IPS-20b (cell line): ENCODE data around the gene IL21R.

ENCODE experiments used
- H3K27ac ChIP-seq: one replicate; pipeline ENCODE4 v1.5.1; 2013; ENCODE audit warnings: low read length
- H3K27me3 ChIP-seq: 2 replicates; pipeline ENCODE4 v1.6.1; 2013; ENCODE audit warnings: mild to moderate bottlenecking, low read length, inconsistent platforms; ENCODE audit not compliant: insufficient read depth
- H3K36me3 ChIP-seq: 2 replicates; pipeline ENCODE4 v1.6.1; 2013; ENCODE audit warnings: low read depth, mild to moderate bottlenecking, inconsistent platforms, low read length, moderate library complexity; ENCODE audit not compliant: insufficient read depth
- H3K4me1 ChIP-seq: 2 replicates; pipeline ENCODE4 v1.6.1; 2013; ENCODE audit warnings: mild to moderate bottlenecking, control low read depth, inconsistent platforms, low read length, moderate library complexity; ENCODE audit not compliant: insufficient read depth
- H3K4me3 ChIP-seq: 2 replicates; pipeline ENCODE4 v1.5.1; 2013; ENCODE audit warnings: mild to moderate bottlenecking, low read length, inconsistent platforms
- H3K9ac ChIP-seq: 2 replicates; pipeline ENCODE4 v1.6.1; 2013; ENCODE audit warnings: low read depth, mild to moderate bottlenecking, inconsistent platforms, low read length, moderate library complexity
- H3K9me3 ChIP-seq: 2 replicates; pipeline ENCODE4 v1.6.1; 2013; ENCODE audit warnings: mild to moderate bottlenecking, low read depth, low read length, inconsistent platforms; ENCODE audit not compliant: insufficient read depth

The IL21R gene

DNA sequence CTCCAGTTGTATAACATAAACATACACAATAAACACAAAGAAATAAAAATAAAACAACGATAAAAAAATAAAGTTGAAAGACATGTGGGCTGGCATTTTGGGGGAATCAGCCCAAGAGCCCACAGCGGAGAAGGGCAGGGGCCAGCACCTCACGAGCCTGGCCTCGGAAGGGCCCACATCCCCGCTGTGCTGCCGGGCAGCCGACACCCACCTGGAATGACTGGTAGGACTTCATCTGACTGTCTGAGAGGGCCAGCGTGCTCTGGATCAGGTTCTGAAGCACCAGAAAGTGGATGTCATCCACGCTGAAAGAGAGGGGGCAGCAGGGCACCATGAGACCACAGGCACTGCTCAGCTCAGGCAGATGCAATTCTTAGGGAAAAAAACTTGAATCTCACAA, 74.3 kb downstream of the IL21R start:
- Histone ChIP-seq H3K4me3 (no peak overlapping the region), H3K9ac (no peak overlapping the region), H3K9me3 (no peaks in the 10 kb centered on the region), H3K27me3 (no peaks in the 10 kb centered on the region), H3K4me1 (no peaks in the 10 kb centered on the region), H3K27ac (no peak overlapping the region), H3K36me3 (peaks cover 98% of the 10 kb centered on the region)

DNA sequence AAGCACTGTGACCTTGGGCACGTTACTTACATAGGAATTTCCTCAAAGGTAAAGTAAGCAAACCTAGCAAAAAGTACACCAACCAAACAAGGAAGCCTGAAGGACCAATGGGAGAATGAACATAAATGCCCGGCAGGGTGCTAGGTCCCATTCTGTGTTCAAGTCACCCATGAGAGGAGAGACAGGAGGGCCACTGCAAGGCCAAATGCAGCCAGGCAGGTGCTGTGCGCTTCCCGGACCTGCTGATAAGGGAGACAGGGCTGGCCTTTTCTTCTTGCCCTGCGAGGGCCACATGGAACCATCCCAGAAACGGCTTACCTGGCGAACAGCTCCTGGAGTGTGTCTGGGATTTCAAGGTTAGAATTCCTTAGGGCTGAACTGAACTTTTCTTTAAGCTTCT, 78.8 kb downstream of the IL21R start:
- Histone ChIP-seq H3K27me3 (no peaks in the 10 kb centered on the region), H3K4me3 (no peak overlapping the region), H3K9ac (no peak overlapping the region), H3K9me3 (no peaks in the 10 kb centered on the region), H3K4me1 (no peaks in the 10 kb centered on the region), H3K27ac (no peak overlapping the region), H3K36me3 (peaks cover 98% of the 10 kb centered on the region)

DNA sequence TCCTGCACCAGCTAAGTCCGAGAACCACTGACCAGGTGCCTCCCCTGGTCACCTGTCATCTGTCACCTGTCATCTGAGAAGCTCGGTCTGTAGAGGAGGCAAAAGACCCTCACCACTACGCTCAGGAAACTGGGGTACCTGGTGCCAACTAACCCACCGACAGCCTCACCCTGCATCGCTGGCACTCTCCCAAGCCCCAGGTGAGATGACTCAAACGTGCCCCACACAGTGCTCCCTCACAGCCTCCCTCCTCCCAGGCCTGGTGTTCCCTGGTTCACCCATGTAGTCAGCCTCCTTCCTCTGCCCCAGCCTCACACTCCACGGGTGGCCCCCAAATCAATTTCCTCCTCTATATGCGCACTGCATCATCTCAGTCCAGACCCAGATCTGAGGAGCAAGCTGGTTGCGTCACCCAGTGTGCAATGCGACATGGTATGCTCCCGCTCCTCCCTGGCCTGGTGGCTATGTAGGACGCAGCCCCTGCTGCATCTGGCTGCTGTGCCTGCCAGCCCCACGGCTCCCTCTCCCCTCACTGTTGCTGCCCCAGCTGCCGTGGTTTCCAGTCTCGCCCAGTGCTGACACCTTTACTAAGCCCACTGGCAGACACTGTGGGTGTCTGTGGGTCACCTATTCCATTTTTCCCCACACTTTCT, 79.4 kb downstream of the IL21R start:
- Histone ChIP-seq H3K4me1 (no peaks in the 10 kb centered on the region), H3K9ac (no peak overlapping the region), H3K36me3 (peaks cover 98% of the 10 kb centered on the region), H3K27ac (no peak overlapping the region), H3K9me3 (no peaks in the 10 kb centered on the region), H3K27me3 (no peaks in the 10 kb centered on the region), H3K4me3 (no peak overlapping the region)

DNA sequence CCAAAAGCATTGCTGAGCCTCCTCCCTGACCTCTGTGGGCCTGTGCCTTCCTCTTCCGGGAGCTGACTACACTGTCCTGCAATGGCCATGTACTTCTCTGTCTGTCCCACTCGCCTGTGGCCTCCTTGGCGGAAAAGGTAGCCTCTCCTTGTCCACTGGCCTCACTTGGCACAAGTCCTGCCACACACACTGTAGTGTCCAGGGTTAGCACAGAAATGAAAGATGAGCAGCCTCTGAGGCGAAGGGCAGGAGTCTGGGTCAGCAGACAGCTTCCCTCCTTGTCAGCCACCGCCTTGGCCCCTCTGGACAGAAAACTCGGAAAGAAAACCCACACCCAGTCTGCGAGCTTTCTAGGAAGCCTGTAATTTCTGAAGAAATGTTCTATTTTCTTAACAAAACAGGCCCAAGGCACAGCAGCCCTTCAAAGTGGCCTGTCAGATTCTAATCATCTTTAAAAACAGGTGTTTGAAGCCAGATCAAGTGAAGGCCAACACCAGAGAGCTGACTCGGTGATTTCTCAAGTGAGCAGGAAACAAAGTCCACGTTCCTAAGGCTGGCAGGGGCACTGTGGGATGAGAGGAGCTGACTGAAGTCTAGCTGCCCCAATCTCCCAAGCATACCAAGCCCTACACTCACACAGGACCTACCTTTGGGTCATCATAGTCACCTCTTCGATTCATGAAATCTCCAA, 80.6 kb downstream of the IL21R start:
- Histone ChIP-seq H3K9ac (no peak overlapping the region), H3K4me1 (no peaks in the 10 kb centered on the region), H3K36me3 (peaks cover 97% of the 10 kb centered on the region), H3K27me3 (no peaks in the 10 kb centered on the region), H3K4me3 (no peak overlapping the region), H3K9me3 (no peaks in the 10 kb centered on the region), H3K27ac (no peak overlapping the region)

DNA sequence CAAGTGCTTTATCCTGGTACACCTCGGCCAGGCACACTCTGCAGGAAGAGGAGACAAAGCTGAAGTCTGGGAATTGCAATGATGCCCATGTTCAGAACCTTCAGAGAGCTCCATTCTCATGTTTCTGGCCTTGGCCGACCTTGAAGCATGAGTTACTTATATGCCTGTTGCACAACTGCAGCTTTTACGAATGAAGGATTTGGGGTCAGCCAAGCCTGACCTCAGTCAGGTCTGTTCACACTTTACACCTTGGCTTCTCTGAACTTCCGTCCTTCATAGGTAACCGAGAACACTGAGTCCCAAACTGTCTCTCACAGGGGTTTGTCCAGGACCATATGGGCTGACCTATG, 81.1 kb downstream of the IL21R start:
- Histone ChIP-seq H3K4me1 (no peaks in the 10 kb centered on the region), H3K4me3 (no peak overlapping the region), H3K27ac (no peak overlapping the region), H3K36me3 (peaks cover 97% of the 10 kb centered on the region), H3K9ac (no peak overlapping the region), H3K27me3 (no peaks in the 10 kb centered on the region), H3K9me3 (no peaks in the 10 kb centered on the region)

DNA sequence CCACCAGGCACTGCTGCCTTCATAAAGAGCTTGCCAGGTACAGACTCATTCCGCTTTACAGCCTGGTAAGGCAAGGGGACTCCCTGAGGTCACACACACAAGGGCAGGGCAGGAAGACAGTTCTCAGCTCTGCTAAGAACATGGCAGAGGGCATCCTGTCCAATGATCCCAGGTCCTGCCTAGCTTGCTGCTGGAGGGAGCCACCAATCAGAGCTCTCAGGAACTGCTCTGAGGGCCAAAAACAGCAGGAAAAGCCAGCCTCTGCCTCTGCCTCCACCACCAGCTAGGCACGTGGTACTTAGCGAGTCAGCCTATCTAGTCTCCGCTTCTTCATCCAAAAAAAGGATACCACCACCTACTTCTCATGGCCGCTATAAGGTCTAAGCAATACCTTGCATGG, 81.7 kb downstream of the IL21R start:
- H3K4me1 ChIP-seq, result no peaks in the 10 kb centered on the region
- H3K36me3 ChIP-seq, result peaks cover 97% of the 10 kb centered on the region
- H3K4me3 ChIP-seq, result no peak overlapping the region
- H3K27me3 ChIP-seq, result no peaks in the 10 kb centered on the region
- H3K9ac ChIP-seq, result no peak overlapping the region
- no peaks in the 10 kb centered on the region for H3K9me3 ChIP-seq
- no peak overlapping the region for H3K27ac ChIP-seq

DNA sequence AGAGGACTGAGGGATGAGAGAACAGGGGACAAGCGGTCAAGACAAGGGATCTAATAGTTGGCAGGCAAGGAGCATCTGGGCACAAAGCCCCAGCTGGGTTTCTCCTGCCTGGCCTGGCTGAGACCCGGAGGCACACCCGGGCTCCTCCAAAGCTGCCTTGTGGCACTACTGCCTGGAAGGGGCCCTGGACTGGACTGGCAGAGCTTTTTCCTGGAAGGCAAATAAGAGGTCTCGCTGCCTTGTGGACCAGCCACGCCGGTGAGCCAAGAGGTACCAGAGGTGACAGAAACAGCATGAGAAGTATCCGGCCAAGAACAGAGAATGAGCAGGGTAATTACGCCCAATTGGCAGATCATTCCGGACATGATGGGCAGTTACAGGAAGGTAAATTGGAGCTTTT, 83.2 kb downstream of the IL21R start:
- H3K27ac ChIP-seq, result no peak overlapping the region
- no peak overlapping the region for H3K9ac ChIP-seq
- no peaks in the 10 kb centered on the region for H3K9me3 ChIP-seq
- peaks cover 99% of the 10 kb centered on the region for H3K36me3 ChIP-seq
- no peaks in the 10 kb centered on the region for H3K27me3 ChIP-seq
- H3K4me1 ChIP-seq, result no peaks in the 10 kb centered on the region
- H3K4me3 ChIP-seq, result no peak overlapping the region

DNA sequence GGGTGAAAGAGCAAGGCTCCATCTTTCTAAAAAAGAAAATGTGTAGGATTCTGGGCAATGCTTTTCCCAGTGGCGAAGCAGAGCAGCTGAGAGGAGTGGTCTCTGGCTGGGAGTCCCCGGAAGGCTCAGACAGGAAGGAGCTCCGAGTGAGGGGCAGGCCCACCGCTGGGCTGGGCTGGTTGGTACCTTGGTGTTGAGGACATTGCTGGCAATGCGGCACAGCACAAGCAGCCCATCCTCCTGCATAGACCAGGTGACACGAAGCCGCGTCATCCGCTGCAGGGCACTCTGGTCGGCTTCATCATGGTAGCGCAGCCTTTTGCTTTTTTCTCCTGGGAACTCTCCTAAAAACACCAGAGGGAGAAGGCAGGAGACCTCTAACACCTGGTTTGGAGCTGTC, 83.8 kb downstream of the IL21R start:
- Histone ChIP-seq H3K9me3 (no peaks in the 10 kb centered on the region), H3K9ac (no peak overlapping the region), H3K36me3 (peaks cover 99% of the 10 kb centered on the region), H3K27ac (no peak overlapping the region), H3K4me3 (no peak overlapping the region), H3K27me3 (no peaks in the 10 kb centered on the region), H3K4me1 (no peaks in the 10 kb centered on the region)

DNA sequence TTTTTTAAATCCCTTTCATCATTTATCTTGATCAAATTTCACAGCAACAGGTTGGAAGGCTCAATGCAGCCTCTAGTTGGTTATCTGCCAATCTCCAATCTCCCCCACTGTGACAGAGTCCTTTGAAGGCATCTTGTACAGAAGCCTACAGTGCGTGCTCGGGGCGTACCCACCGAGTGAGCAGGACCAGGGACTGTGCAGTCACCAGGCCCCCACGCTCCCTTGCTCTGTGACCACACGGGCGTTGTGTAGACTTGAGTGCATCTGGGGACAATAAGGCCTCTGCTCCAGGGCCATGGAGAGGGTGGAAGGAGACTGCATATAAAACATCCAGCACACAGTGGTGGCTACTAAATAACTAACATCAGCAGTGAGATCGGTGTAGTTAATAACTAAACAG, 84.4 kb downstream of the IL21R start:
- Histone ChIP-seq H3K36me3 (peaks cover 99% of the 10 kb centered on the region), H3K27me3 (no peaks in the 10 kb centered on the region), H3K9me3 (no peaks in the 10 kb centered on the region), H3K27ac (no peak overlapping the region), H3K4me1 (no peaks in the 10 kb centered on the region), H3K9ac (no peak overlapping the region), H3K4me3 (no peak overlapping the region)

DNA sequence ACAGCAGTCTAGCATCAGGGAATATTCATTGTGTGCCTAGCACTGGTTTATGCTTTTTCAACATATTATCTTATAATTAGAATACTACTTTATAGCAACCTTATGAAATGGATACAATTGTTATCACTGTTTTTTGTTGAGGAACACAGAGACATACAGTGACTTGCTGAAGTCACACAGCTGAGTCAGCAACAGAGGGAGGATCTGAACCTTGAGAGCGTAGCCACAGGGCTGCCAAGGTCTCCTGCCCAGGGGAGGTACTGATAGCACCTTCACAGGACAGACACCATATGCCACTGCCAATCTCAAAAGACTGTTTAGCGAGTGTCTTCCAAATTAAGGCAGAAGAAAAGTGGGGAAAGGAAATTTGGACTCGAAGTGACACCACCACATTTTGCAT, 84.8 kb downstream of the IL21R start:
- Histone ChIP-seq H3K4me1 (no peaks in the 10 kb centered on the region), H3K27ac (no peak overlapping the region), H3K27me3 (no peaks in the 10 kb centered on the region), H3K9ac (no peak overlapping the region), H3K9me3 (no peaks in the 10 kb centered on the region), H3K36me3 (peaks cover 99% of the 10 kb centered on the region), H3K4me3 (no peak overlapping the region)

DNA sequence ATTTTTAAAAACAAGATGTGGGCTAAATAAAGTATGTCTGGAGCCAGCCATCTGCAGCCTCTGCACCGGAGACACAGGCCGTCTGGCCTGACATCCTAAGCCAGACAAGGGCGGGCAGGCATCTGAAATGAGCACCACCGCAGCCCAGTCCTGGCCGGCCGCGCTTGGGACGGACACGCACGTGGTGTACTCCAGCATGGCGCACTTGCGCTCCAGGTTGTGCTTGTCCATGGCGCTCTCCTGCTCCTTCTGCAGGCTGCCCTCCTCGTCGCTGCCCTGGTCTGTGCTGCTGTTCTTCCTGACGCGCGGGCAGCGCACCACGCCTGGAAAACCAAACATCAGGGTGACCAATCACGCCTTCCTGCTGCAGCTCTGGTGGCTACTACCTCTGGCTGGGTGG, 87.4 kb downstream of the IL21R start:
- Histone ChIP-seq H3K4me1 (no peaks in the 10 kb centered on the region), H3K4me3 (no peak overlapping the region), H3K36me3 (peaks cover 98% of the 10 kb centered on the region), H3K9ac (no peak overlapping the region), H3K9me3 (no peaks in the 10 kb centered on the region), H3K27ac (no peak overlapping the region), H3K27me3 (no peaks in the 10 kb centered on the region)

DNA sequence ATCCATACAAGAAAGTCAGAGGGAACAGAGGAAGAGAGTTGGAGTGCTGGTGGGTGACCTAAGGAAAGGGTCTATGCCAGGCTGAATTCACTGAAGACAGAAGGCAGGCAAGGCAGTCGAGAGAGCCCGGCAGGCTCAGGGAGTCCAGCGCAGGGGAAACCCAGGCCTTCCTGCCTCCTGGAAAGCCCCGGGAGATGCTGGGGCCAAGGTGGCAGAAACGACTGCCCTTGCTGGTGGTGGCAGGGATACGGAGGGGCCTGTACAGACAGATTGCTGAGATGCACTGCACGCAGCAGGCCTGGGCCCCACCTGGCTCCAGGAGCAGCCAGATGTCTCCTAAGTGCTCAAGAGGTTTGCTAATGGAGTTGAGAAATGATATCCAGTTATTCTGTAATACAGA, 87.9 kb downstream of the IL21R start:
- Histone ChIP-seq H3K9me3 (no peaks in the 10 kb centered on the region), H3K4me1 (no peaks in the 10 kb centered on the region), H3K9ac (no peak overlapping the region), H3K36me3 (peaks cover 98% of the 10 kb centered on the region), H3K4me3 (no peak overlapping the region), H3K27ac (no peak overlapping the region), H3K27me3 (no peaks in the 10 kb centered on the region)
